Ovary (tissue), 3 donors: Measurements from ENCODE around the gene ERCC8.

Source experiments
- CTCF ChIP-seq, 3 donors: fragments of 450-650 bp in 2 of 3; fragments of 200-600 bp in 1 of 3; IDR thresholded peaks; one replicate each; pipeline versions ENCODE4 v1.5.1 to v1.8.0; 2016 to 2022; ENCODE audit warnings: antibody characterized with exemption in 3 of 3, mild to moderate bottlenecking in 1 of 3
- POLR2A ChIP-seq: fragments of 450-650 bp; IDR thresholded peaks from one replicate; pipeline ENCODE4 v1.6.1; 2017; ENCODE audit warnings: antibody characterized with exemption, mild to moderate bottlenecking, moderate library complexity
- donor health status: DM: no; HTN: no; CAD: no.

DNA sequence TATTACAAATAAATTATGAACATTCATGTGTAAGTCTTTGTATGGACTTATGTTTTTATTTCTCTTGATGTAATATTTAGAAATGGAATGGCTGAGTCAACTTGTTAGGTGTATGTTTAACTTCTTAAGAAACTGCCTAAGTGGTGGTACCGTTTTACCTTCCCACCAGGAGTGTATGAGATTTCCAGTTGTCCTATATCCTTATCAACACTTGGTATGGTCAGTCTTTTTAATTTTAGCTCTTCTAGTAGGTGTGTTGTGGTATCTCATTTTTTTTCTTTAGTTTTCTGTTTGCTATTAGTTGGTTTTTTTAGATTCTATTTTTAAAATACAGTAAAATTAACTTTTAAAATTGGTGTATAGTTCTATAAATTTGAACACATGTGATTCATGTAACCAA lies 3.9 kb upstream of the ERCC8 start:
- TF ChIP-seq POLR2A (no peak), CTCF (IDR thresholded peaks at IDR 0.05) (no peak)
